Activated naive CD4-positive, alpha-beta T cell (primary cell): ENCODE results near the gene CLIP2.
"Not testable (repeated sequence)": the region's sequence is repeated elsewhere in the genome, so short reads cannot be mapped to it uniquely, and the experiment has no call there.

ENCODE experiments used
- DNase-seq, 4 experiments: peaks; one replicate each; lab custom pipeline; 2025; lab: John Stamatoyannopoulos, UW

CLIP2 gene

DNA sequence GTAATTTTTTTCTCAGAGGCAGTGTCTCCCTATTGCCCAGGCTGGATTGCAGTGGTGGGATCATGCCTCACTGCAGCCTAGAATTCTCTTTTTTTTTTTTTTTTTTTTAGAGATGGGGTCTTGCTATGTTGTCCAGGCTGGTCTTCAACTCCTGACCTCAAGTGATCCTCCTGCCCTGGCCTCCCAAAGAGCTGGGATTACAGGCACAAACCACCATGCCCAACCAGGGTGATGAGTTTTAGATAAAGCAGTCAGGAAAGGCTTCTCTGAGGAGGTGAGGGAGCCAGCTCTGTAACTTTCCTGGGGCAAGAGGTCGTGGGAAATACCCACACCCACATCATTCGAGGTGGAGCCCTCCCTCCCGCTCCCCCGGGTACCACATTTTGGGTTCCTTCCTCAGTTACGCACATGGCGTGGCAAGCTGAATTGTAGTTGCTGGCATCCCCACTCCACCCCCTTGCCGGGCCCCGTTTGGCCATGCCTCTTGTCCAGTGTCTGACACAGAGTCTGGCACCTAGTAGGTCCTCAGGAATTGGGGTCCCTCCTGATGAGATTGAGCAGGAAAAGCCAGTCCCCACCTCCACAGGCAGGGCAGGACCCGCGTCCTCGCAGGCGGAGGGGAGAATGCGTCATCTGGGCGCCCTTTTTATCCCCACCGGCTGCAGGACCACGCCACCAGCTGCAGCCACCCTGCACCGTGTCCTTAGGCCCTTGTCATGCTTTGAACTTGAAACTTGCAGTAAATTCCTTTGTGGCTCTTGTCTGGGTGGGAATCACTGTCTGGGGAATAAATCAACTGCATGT lies 43.4 kb downstream of the CLIP2 start:
- DNase-seq: no peak

DNA sequence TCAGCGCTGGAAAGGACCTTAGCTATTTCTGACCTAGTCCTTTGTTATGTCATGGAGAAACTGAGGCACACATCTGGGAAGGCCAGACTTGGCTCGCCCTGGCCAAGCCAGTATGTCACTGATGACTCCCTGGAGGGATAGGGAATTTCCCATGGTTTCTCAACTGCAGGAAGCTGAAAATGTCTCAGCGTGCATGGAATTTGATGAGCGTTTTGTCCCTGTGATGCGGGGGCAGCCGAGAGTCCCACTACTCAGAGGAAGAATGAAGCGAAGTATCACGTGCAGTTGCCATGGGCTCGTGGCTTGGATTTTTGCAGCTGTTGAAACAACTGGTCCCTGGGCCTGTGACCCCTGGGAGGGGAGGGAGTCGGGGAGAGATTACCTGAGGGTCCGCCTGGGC lies 44.8 kb downstream of the CLIP2 start:
- DNase-seq: no peak

GRCh38 chr7:74337926-74338325 lies 48.7 kb downstream of the CLIP2 start:
- DNase-seq: no peak

DNA sequence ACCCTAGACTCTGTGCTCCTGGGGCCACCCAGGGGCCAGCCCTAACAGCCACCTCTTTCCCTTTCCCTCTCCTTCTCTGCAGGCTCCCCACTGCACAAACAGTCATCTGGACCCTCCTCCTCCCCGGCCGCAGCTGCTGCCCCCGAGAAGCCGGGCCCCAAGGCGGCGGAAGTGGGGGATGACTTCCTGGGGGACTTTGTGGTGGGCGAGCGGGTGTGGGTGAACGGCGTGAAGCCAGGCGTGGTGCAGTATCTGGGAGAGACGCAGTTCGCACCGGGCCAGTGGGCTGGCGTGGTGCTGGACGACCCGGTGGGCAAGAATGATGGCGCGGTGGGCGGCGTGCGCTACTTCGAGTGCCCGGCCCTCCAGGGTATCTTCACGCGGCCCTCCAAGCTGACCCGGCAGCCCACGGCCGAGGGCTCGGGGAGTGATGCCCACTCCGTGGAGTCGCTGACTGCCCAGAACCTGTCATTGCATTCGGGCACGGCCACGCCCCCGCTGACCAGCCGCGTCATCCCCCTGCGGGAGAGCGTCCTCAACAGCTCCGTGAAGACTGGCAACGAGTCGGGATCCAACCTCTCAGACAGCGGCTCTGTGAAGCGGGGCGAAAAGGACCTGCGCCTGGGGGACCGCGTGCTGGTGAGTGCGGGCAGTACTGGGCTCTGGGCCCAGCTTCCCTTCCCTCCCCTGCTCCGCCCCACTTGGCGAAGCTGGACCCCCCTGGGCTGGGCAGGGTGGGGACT lies 49.3 kb downstream of the CLIP2 start:
- no peak for DNase-seq

GRCh38 chr7:74339648-74340047 lies 50.4 kb downstream of the CLIP2 start:
- DNase-seq: not testable (repeated sequence)

GRCh38 chr7:74343281-74344131 lies 54.3 kb downstream of the CLIP2 start:
- no peak for DNase-seq

- no peak for DNase-seq
Measured at GRCh38 chr7:74344132-74344496, 54.9 kb downstream of the CLIP2 start.

DNA sequence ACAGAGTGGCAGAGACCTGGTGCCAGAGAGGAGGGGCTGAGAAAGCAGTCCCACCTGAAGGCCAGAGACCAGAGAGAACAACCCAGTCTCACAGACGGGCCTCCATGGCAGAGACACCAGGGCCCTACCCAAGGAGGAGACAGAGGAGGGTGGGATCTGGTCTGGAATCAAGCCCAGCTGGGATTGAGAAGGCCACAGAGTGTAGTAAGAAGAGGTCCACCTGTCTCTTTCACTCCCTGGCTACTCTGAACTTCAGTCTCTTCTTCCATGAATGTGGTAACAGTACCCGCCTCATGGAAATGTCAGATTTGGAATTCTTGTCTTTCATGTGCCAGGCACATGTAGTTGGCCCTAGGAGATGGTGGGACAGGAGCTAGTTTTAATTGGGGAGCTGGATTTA lies 55.6 kb downstream of the CLIP2 start:
- no peak for DNase-seq

DNA sequence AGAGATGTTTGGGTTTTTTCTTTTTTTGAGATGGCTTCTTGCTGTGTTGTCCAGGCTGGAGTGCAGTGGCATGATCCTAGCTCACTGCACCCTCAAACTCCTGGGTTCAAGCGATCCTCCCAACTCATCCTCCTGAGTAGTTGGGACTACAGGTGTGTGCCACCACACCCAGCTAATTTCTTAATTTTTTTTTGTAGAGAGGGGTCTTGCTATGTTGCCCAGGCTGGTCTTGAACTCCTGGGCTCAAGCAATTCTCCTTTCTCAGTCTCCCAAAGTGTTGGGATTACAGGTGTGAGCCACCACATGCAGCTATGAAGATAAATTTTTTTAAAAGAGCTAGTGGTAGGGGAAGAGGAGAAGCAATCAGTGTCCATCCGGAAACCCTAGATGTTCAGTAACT lies 56.8 kb downstream of the CLIP2 start:
- DNase-seq: no peak

DNA sequence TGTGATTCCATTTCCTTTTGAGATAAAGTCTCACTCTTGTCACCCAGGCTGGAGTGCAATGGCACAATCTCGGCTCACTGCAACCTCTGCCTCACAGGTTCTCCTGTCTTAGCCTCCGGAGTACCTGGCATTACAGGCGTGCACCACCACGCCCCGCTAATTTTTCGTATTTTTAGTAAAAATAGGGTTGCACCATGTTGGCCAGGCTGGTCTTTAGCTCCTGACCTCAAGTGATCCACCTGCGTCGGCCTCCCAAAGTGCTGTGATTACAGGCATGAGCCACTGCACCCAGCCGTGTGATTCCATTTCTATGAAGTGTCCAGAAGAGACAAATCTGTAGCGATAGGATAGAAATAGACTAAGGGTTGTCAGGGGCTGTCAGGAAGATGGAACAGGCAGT lies 60.4 kb downstream of the CLIP2 start:
- no peak for DNase-seq

- no peak for DNase-seq
Measured at GRCh38 chr7:74350751-74351150, 61.5 kb downstream of the CLIP2 start.

GRCh38 chr7:74351836-74352235 lies 62.6 kb downstream of the CLIP2 start:
- DNase-seq: no peak

GRCh38 chr7:74352551-74353138 lies 63.4 kb downstream of the CLIP2 start:
- DNase-seq: not testable (repeated sequence)

- DNase-seq: no peak
Measured at GRCh38 chr7:74354009-74354408, 64.8 kb downstream of the CLIP2 start.

- DNase-seq: no peak
Measured at GRCh38 chr7:74355091-74355490, 65.9 kb downstream of the CLIP2 start.

DNA sequence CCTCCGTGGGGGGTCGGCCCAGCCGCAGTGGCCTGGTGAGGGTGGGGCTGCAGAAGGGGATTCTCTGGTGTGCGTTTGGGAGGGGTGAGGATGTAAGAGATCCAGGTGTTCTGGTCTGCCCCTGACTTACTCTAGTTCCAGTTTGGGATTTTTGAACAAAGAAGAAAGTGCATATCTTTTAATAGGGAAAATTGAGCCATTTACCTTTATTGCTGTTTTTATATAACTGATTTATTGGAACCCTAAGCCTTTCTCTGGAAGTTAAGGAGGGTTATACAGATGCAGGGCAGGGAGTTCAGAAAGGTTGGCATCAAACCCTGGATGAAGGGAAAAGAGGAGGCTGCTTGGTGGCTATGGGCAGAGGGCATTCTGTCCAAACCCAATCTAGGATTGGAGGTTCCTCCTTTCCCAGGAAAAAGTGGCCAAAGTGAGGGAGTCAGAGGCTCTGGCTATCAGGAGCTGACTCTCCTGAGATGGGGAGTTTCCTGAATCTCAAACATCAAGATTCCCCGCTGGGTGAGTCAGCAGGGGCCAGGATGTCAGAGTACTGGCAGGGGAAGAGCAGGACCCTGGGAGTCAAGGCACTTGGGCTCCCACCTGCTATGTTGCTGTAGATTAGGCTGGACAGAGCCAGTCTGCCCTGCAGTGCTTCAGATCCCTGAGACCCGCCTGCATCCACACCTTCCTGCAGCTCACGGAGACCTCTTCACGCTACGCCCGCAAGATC lies 67.5 kb downstream of the CLIP2 start:
- DNase-seq: no peak

- DNase-seq: no peak
Measured at GRCh38 chr7:74360008-74360407, 70.8 kb downstream of the CLIP2 start.

- no peak for DNase-seq
Measured at GRCh38 chr7:74362266-74362665, 73.1 kb downstream of the CLIP2 start.

GRCh38 chr7:74364061-74364460 lies 74.9 kb downstream of the CLIP2 start:
- no peak for DNase-seq

DNA sequence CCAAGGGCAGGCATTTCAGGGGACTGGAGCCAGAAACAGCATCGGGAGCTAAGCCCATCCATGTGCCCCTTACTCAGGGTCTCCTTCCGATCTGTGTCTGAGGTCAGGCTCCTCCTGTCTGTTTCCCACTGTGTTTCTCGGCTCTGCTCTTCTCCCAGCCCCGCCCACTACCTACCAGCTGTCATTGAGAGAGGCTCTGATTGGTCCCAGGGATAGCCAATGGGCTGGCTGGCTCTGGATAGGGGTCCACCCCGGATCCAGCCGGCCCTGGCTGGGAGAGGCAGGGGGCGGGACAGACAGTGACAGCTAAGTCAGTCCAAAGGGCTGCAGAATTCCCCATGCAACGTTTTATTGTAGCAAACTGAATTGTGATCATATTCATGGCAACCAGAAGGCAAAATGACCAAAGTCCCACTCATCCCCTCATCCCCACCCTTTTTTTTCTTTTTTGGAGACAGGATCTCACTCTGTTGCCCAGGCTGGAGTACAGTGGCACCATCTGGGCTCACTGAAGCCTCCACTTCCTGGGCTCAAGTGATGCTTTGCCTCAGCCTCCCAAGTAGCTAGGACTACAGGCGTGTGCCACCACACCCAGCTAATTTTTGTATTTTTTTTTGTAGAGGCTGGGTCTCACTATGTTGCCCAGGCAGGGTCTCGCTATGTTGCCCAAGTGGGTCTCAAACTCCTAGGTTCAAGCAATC lies 76.3 kb downstream of the CLIP2 start:
- DNase-seq: no peak
